ENCODE measurements around the gene ITPKC. TPM values are rescaled to one million over a fixed set of nuclear protein-coding genes. Genes with fewer than 3 reads are reported as not detected.

Gene ITPKC
- total RNA-seq, result 7.5 TPM

GRCh38 chr19:40716482-40717324, at the start of gene ITPKC, which contains the start of gene COQ8B:
TSS of gene ITPKC (plus strand) at chr19:40717112. CDS start at chr19:40717136, 24 bp downstream.
TSS of gene COQ8B (minus strand) at chr19:40716886. CDS start at chr19:40714632, 2,254 bp downstream.

GRCh38 chr19:40690050-40690692, 26.7 kb upstream of the ITPKC start, which contains the start of gene NUMBL:
TSS of gene NUMBL (minus strand) at chr19:40690651. CDS start at chr19:40690483, 168 bp downstream.

GRCh38 chr19:40750058-40750873, 33.4 kb downstream of the ITPKC start, which contains the start of gene ACTMAP:
TSS of gene ACTMAP (minus strand) at chr19:40750477. CDS start at chr19:40749803, 674 bp downstream.

GRCh38 chr19:40750874-40751537, 34.1 kb downstream of the ITPKC start, which contains the start of gene SNRPA:
TSS of gene SNRPA (plus strand) at chr19:40751203. CDS start at chr19:40751409, 206 bp downstream.

GRCh38 chr19:40774916-40775631, 58.2 kb downstream of the ITPKC start, which contains the start of gene MIA:
TSS of gene MIA (plus strand) at chr19:40775521. CDS start at chr19:40775543, 22 bp downstream.

GRCh38 chr19:40777937-40778705, 61.2 kb downstream of the ITPKC start, which contains the start of gene RAB4B:
TSS of gene RAB4B (plus strand) at chr19:40778247. CDS start at chr19:40778376, 129 bp downstream.

Small RNA genes within 50 kb of the gene (small RNA-seq; reads per million reads assigned to genes)
- gene RNU6-195P (ENCODE audit: low replicate concordance), result not detected

Other genes starting within 250 kb of the ITPKC start
- 3.4 TPM for gene SHKBP1, start 140.2 kb upstream of the ITPKC start, total RNA-seq
- 31.6 TPM for gene LTBP4, start 115.7 kb upstream of the ITPKC start, total RNA-seq
- gene NUMBL, start 26.5 kb upstream of the ITPKC start, total RNA-seq, result 39.8 TPM
- gene COQ8B, start 226 bp upstream of the ITPKC start, total RNA-seq, result 40.7 TPM
- 0.94 TPM for gene ACTMAP, start 33.4 kb downstream of the ITPKC start, total RNA-seq
- 35.7 TPM for gene SNRPA, start 34.1 kb downstream of the ITPKC start, total RNA-seq
- gene MIA, start 58.4 kb downstream of the ITPKC start, total RNA-seq, result not detected
- gene RAB4B, start 61.1 kb downstream of the ITPKC start, total RNA-seq, result 11.9 TPM
- 80.1 TPM for gene EGLN2, start 82.1 kb downstream of the ITPKC start, total RNA-seq
- gene CYP2A6, start 133.3 kb downstream of the ITPKC start, total RNA-seq, result not detected
- not detected for gene CYP2A7, start 165.1 kb downstream of the ITPKC start, total RNA-seq

All from parietal lobe (tissue), 2 donors.